Right hindlimb (tissue), 1 donor: ENCODE results near the gene UPK1A.
A peak's percentile ranks its signal among the peaks of the same experiment; 100 is the strongest.

Experiments used
- DNase-seq: peaks from one replicate; pipeline ENCODE4 v3.0.0-alpha.2; 2018

UPK1A gene

GRCh38 chr19:35693422-35693821, 27.1 kb downstream of the UPK1A start:
- no peak for DNase-seq

- DNase-seq = peak; percentile 88
Measured at GRCh38 chr19:35693835-35694599, 27.7 kb downstream of the UPK1A start.

- DNase-seq = no peak
Measured at GRCh38 chr19:35695895-35696422, 29.6 kb downstream of the UPK1A start.

- no peak for DNase-seq
Measured at GRCh38 chr19:35696835-35697234, 30.5 kb downstream of the UPK1A start.

GRCh38 chr19:35702223-35703012, 36.1 kb downstream of the UPK1A start:
- DNase-seq = peak; percentile 95

GRCh38 chr19:35703343-35703742, 37.0 kb downstream of the UPK1A start:
- DNase-seq = no peak

- peak; percentile 58 for DNase-seq
Measured at GRCh38 chr19:35704218-35704617, 37.9 kb downstream of the UPK1A start, which contains the start of gene ZBTB32. Gene ZBTB32 (plus strand): TSS chr19:35704558. CDS start chr19:35714627, 10,069 bp downstream.

- no peak for DNase-seq
Measured at GRCh38 chr19:35708391-35708790, 42.1 kb downstream of the UPK1A start.

- no peak for DNase-seq
Measured at GRCh38 chr19:35710784-35711723, 44.7 kb downstream of the UPK1A start.

- no peak for DNase-seq
Measured at GRCh38 chr19:35712567-35713505, 46.5 kb downstream of the UPK1A start.

GRCh38 chr19:35713506-35713850, 47.2 kb downstream of the UPK1A start:
- DNase-seq = no peak

GRCh38 chr19:35713904-35714495, 47.7 kb downstream of the UPK1A start:
- no peak for DNase-seq

GRCh38 chr19:35714601-35715354, 48.5 kb downstream of the UPK1A start:
- no peak for DNase-seq

GRCh38 chr19:35715355-35715809, 49.1 kb downstream of the UPK1A start:
- DNase-seq = no peak

- no peak for DNase-seq
Measured at GRCh38 chr19:35715981-35716800, 49.9 kb downstream of the UPK1A start.

GRCh38 chr19:35716801-35717664, 50.7 kb downstream of the UPK1A start:
- peak; percentile 98 for DNase-seq

- DNase-seq = no peak
Measured at GRCh38 chr19:35717665-35718344, 51.5 kb downstream of the UPK1A start, which contains the start of gene KMT2B. Gene KMT2B (plus strand): TSS chr19:35718003. CDS start chr19:35718019, 16 bp downstream.
